CD14-positive monocyte (primary cell): ENCODE measurements around the gene PRSS23. TPM values are rescaled to one million over a fixed set of nuclear protein-coding genes. Genes with fewer than 3 reads are reported as not detected.

Experiments
- DNase-seq, 3 donors: peaks; one replicate each; pipeline ENCODE4 v3.0.0-alpha.2; 2011 to 2022
- H2AFZ ChIP-seq: 2 replicates; pipeline ENCODE4 v1.6.0; 2012; ENCODE audit warnings: mild to moderate bottlenecking, low read depth, low read length, inconsistent platforms; ENCODE audit not compliant: insufficient read depth, poor library complexity, severe bottlenecking
- H3K27ac ChIP-seq, 2 donors: 1 replicate in 1 of 2; 2 replicates in 1 of 2; pipeline ENCODE4 v1.5.1; 2012 to 2013; ENCODE audit warnings: low read length in 2 of 2, control low read depth in 1 of 2, inconsistent platforms in 1 of 2, low read depth in 1 of 2, mild to moderate bottlenecking in 1 of 2
- H3K27me3 ChIP-seq, 2 donors: one replicate each; pipeline versions ENCODE4 v1.6.0 to v1.6.1; 2011 to 2013; ENCODE audit warnings: low read length in 2 of 2; ENCODE audit not compliant: control insufficient read depth in 2 of 2, insufficient read depth in 2 of 2
- H3K36me3 ChIP-seq, 2 donors: replicated peaks in 1 of 2; 1 replicate in 1 of 2; 2 replicates in 1 of 2; pipeline versions ENCODE4 v1.5.1 to v1.6.1; 2012 to 2013; ENCODE audit warnings: low read length in 2 of 2, control low read depth in 1 of 2, inconsistent platforms in 1 of 2, mild to moderate bottlenecking in 1 of 2; ENCODE audit not compliant: insufficient read depth in 2 of 2, control insufficient read depth in 1 of 2
- H3K4me1 ChIP-seq, 2 donors: 1 replicate in 1 of 2; 2 replicates in 1 of 2; pipeline versions ENCODE4 v1.5.1 to v1.6.1; 2012 to 2013; ENCODE audit warnings: low read length in 2 of 2, control low read depth in 1 of 2, inconsistent platforms in 1 of 2, mild to moderate bottlenecking in 1 of 2, moderate library complexity in 1 of 2; ENCODE audit not compliant: insufficient read depth in 2 of 2, control insufficient read depth in 1 of 2
- H3K4me2 ChIP-seq: replicated peaks from 2 replicates; pipeline ENCODE3; 2012; ENCODE audit warnings: low read length, moderate library complexity, mild to moderate bottlenecking; ENCODE audit not compliant: poor library complexity, severe bottlenecking; ENCODE audit errors: extremely low read depth
- H3K4me3 ChIP-seq, 3 experiments: fragments of 200-600 bp in 1 of 3; sonication (generic) in 1 of 3; replicated peaks in 1 of 3; 1 replicate in 2 of 3; 2 replicates in 1 of 3; pipeline ENCODE4 v1.5.1; 2011 to 2013; ENCODE audit warnings: low read length in 3 of 3, mild to moderate bottlenecking in 3 of 3, control low read depth in 2 of 3, low read depth in 2 of 3, inconsistent platforms in 1 of 3, moderate library complexity in 1 of 3
- H3K79me2 ChIP-seq: 2 replicates; pipeline ENCODE4 v1.6.0; 2012; ENCODE audit warnings: mild to moderate bottlenecking, control low read depth, inconsistent platforms, low read length, moderate library complexity; ENCODE audit not compliant: insufficient read depth
- H3K9ac ChIP-seq: 2 replicates; pipeline ENCODE4 v1.6.0; 2017; ENCODE audit warnings: low read length, mild to moderate bottlenecking; ENCODE audit not compliant: insufficient read depth, poor library complexity, severe bottlenecking
- H3K9me3 ChIP-seq, 2 donors: replicated peaks in 1 of 2; 1 replicate in 1 of 2; 2 replicates in 1 of 2; pipeline versions ENCODE4 v1.5.1 to v1.6.1; 2012 to 2013; ENCODE audit warnings: low read length in 2 of 2, control low read depth in 1 of 2; ENCODE audit not compliant: control insufficient read depth in 1 of 2, insufficient read depth in 1 of 2
- H4K20me1 ChIP-seq: 2 replicates; pipeline ENCODE4 v1.6.0; 2012; ENCODE audit warnings: mild to moderate bottlenecking, low read length, control low read depth, moderate library complexity; ENCODE audit not compliant: insufficient read depth
- H3K27ac Mint-ChIP-seq, 7 donors: one replicate each; pipeline ENCODE4 v1.8.0; 2020; ENCODE audit warnings: mild to moderate bottlenecking in 7 of 7, mixed read lengths in 7 of 7, moderate library complexity in 6 of 7, inconsistent platforms in 2 of 7
- H3K27me3 Mint-ChIP-seq, 3 donors: one replicate each; pipeline ENCODE4 v1.8.0; 2021 to 2022; ENCODE audit warnings: low read depth in 3 of 3, mild to moderate bottlenecking in 3 of 3, mixed read lengths in 3 of 3, moderate library complexity in 3 of 3, inconsistent platforms in 1 of 3
- H3K36me3 Mint-ChIP-seq, 2 donors: one replicate each; pipeline ENCODE4 v1.8.0; 2020; ENCODE audit warnings: mixed read lengths in 2 of 2, inconsistent platforms in 1 of 2, mild to moderate bottlenecking in 1 of 2
- H3K4me1 Mint-ChIP-seq: one replicate; pipeline ENCODE4 v1.8.0; 2020; ENCODE audit warnings: mild to moderate bottlenecking, mixed read lengths
- H3K4me3 Mint-ChIP-seq, 2 donors: one replicate each; pipeline ENCODE4 v1.8.0; 2020; ENCODE audit warnings: mild to moderate bottlenecking in 2 of 2, mixed read lengths in 2 of 2, moderate library complexity in 1 of 2
- H3K9me3 Mint-ChIP-seq, 7 donors: one replicate each; pipeline ENCODE4 v1.8.0; 2020 to 2022; ENCODE audit warnings: mixed read lengths in 7 of 7, mild to moderate bottlenecking in 6 of 7, moderate library complexity in 6 of 7, inconsistent platforms in 2 of 7
- CTCF ChIP-seq: fragments of 200-600 bp; IDR thresholded peaks from one replicate; pipeline ENCODE4 v1.8.0; 2022; ENCODE audit warnings: antibody characterized with exemption, mild to moderate bottlenecking
- WGBS: methylation state at CpG from one replicate; pipeline ENCODE4 v1.1.5; 2013; ENCODE audit warnings: missing lambda C conversion rate; ENCODE audit not compliant: insufficient coverage; 5-methylcytosine and 5-hydroxymethylcytosine counted together
- intact Hi-C, 2 donors: fragments of 100-400 bp; cut with micrococcal nuclease; formaldehyde crosslinking; loops; one replicate each; pipeline versions ENCODE4 v1.15.0 to v1.15.1; 2023
- polyA plus RNA-seq, 3 donors: library from polyadenylated mRNA; depleted of rRNA in 1 of 3; unstranded in 2 of 3; stranded (reverse) in 1 of 3; fragments of 300-500 nt in 2 of 3; fragments of >200 nt in 1 of 3; fragmentation: Illumina TruSeq in 2 of 3; gene quantifications; 1 replicate in 2 of 3; 2 replicates in 1 of 3; pipeline ENCODE4 v1.2.3, GENCODE V29; 2012 to 2021

Gene PRSS23
- polyA plus RNA-seq, 3 donors: 0.08 to 0.19 TPM; not detected in 1

- Histone ChIP-seq H2AFZ (no peak overlapping the region), H3K4me3 (no peak overlapping the region), H3K27me3 (no peaks in the 10 kb centered on the region), H3K4me1 (no peaks in the 10 kb centered on the region), H3K79me2 (no peaks in the 10 kb centered on the region), H3K4me2 (no peak overlapping the region), H4K20me1 (no peaks in the 10 kb centered on the region), H3K9me3 (no peaks in the 10 kb centered on the region), H3K27ac (no peak overlapping the region), H3K9ac (no peak overlapping the region), H3K36me3 (no peaks in the 10 kb centered on the region)
- DNase-seq: no peak
- H3K4me3 Mint-ChIP-seq: no peak overlapping the region
- peaks cover 0 to 3% (median 2%) of the 10 kb centered on the region in 3 donors for H3K27me3 Mint-ChIP-seq
- intact Hi-C loops: no loop called here
- no peak for TF ChIP-seq CTCF
- H3K4me1 Mint-ChIP-seq: no peaks in the 10 kb centered on the region
- no peaks in the 10 kb centered on the region for H3K9me3 Mint-ChIP-seq
- H3K27ac Mint-ChIP-seq: no peak overlapping the region
- H3K36me3 Mint-ChIP-seq: no peaks in the 10 kb centered on the region
Measured at GRCh38 chr11:86781546-86781945, 18.8 kb upstream of the PRSS23 start.

GRCh38 chr11:86782742-86783141 lies 17.6 kb upstream of the PRSS23 start:
- Histone ChIP-seq H2AFZ (no peak overlapping the region), H3K9ac (no peak overlapping the region)
- WGBS: 100% methylated on average over 2 of the region's 4 CpGs

More at GRCh38 chr11:86782742-86783141, 17.6 kb upstream of the PRSS23 start:
- Mint-ChIP-seq H3K4me1 (no peaks in the 10 kb centered on the region), H3K27me3 (peaks cover 0 to 2% (median 0%) of the 10 kb centered on the region in 3 donors), H3K4me3 (no peak overlapping the region), H3K36me3 (no peaks in the 10 kb centered on the region), H3K9me3 (no peaks in the 10 kb centered on the region), H3K27ac (no peak overlapping the region)
- no peaks in the 10 kb centered on the region for H3K4me1 ChIP-seq
- H3K79me2 ChIP-seq: no peaks in the 10 kb centered on the region
- no peak for TF ChIP-seq CTCF
- intact Hi-C loops: no loop called here
- no peaks in the 10 kb centered on the region for H3K27me3 ChIP-seq
- no peak for DNase-seq
- H3K4me3 ChIP-seq: no peak overlapping the region
- no peak overlapping the region for H3K4me2 ChIP-seq
- no peaks in the 10 kb centered on the region for H3K36me3 ChIP-seq
- no peak overlapping the region for H3K27ac ChIP-seq
- no peaks in the 10 kb centered on the region for H4K20me1 ChIP-seq
- no peaks in the 10 kb centered on the region for H3K9me3 ChIP-seq
